HepG2 (cell line): ENCODE data around the gene NSMCE1. TPM values are rescaled to one million over a fixed set of nuclear protein-coding genes. Genes with fewer than 3 reads are reported as not detected.
A peak's percentile ranks its signal among the peaks of the same experiment; 100 is the strongest.

Experiments
- ARID3A ChIP-seq: IDR thresholded peaks from 2 replicates; pipeline ENCODE4 v1.6.1; 2012; ENCODE audit warnings: low read depth, low read length, improper control_type of control experiment
- ARNT ChIP-seq: fragments of 450-650 bp; IDR thresholded peaks from 2 replicates; pipeline ENCODE4 v1.6.1; 2017
- CCAR2 ChIP-seq: fragments of 200-400 bp; formaldehyde crosslinking; optimal IDR thresholded peaks from 2 replicates; pipeline ENCODE3; 2018; ENCODE audit warnings: low read depth, mild to moderate bottlenecking, low read length, moderate library complexity
- NFRKB ChIP-seq: fragments of 450-650 bp; IDR thresholded peaks from 2 replicates; pipeline ENCODE4 v1.6.1; 2017
- NPAS2 ChIP-seq: sonication (generic); formaldehyde crosslinking; IDR thresholded peaks from 2 replicates; pipeline ENCODE4 v1.8.0; 2022; ENCODE audit warnings: mild to moderate bottlenecking, missing genetic modification reagents, borderline replicate concordance
- RBFOX2 ChIP-seq: fragments of 200-400 bp; formaldehyde crosslinking; IDR thresholded peaks from 2 replicates; pipeline ENCODE4 v1.6.1; 2017; ENCODE audit warnings: low read depth, mild to moderate bottlenecking, low read length
- SKI ChIP-seq: fragments of 450-650 bp; IDR thresholded peaks from one replicate; pipeline ENCODE4 v1.6.1; 2018; ENCODE audit warnings: mild to moderate bottlenecking; ENCODE audit not compliant: partially characterized antibody
- ZBTB26 ChIP-seq: IDR thresholded peaks from 2 replicates; pipeline ENCODE4 v1.6.1; 2016; ENCODE audit warnings: missing compliant biosample characterization, missing genetic modification reagents, borderline replicate concordance
- ZEB1 ChIP-seq: IDR thresholded peaks from 2 replicates; pipeline ENCODE4 v1.6.1; 2012; ENCODE audit warnings: mild to moderate bottlenecking, low read depth, inconsistent platforms; ENCODE audit not compliant: insufficient replicate concordance
- ZFP36L1 ChIP-seq: sonication (generic); formaldehyde crosslinking; IDR thresholded peaks from 2 replicates; pipeline ENCODE4 v1.8.0; 2022; ENCODE audit warnings: mild to moderate bottlenecking, missing genetic modification reagents, moderate library complexity
- ZNF484 ChIP-seq: sonication (generic); formaldehyde crosslinking; IDR thresholded peaks from 2 replicates; pipeline ENCODE4 v1.5.1; 2020; ENCODE audit warnings: mild to moderate bottlenecking, low read depth, missing genetic modification reagents, borderline replicate concordance
- ZNF646 ChIP-seq: sonication (generic); formaldehyde crosslinking; IDR thresholded peaks from 2 replicates; pipeline ENCODE4 v1.9.0; 2021; ENCODE audit warnings: mild to moderate bottlenecking, missing genetic modification reagents
- ZNF775 ChIP-seq: sonication (generic); formaldehyde crosslinking; IDR thresholded peaks from 2 replicates; pipeline ENCODE4 v1.4.0; 2020; ENCODE audit warnings: missing genetic modification reagents, mild to moderate bottlenecking, moderate library complexity, borderline replicate concordance
- ZNF782 ChIP-seq: sonication (generic); formaldehyde crosslinking; IDR thresholded peaks from 2 replicates; pipeline ENCODE4 v1.4.0; 2020; ENCODE audit warnings: missing genetic modification reagents, mild to moderate bottlenecking, borderline replicate concordance
- ZSCAN25 ChIP-seq: sonication (generic); formaldehyde crosslinking; IDR thresholded peaks from 2 replicates; pipeline ENCODE4 v1.8.0; 2022; ENCODE audit warnings: mild to moderate bottlenecking, missing genetic modification reagents
- ZSCAN29 ChIP-seq: sonication (generic); formaldehyde crosslinking; conservative IDR thresholded peaks from 2 replicates; pipeline ENCODE4 v1.4.0; 2020; ENCODE audit warnings: mild to moderate bottlenecking, missing genetic modification reagents
- polyA plus RNA-seq, 8 experiments: library from polyadenylated mRNA; depleted of rRNA in 3 of 8; stranded (reverse) in 7 of 8; unstranded in 1 of 8; fragments of >200 nt; fragmentation: Illumina TruSeq in 4 of 8; extraction: Trizol in 4 of 8; gene quantifications; 2 replicates each; pipeline versions ENCODE4 v1.2.1 to v1.2.3, GENCODE V29; 2011 to 2016; ENCODE audit warnings: low read depth in 4 of 8, missing spikeins in 1 of 8, mixed read lengths in 1 of 8; ENCODE audit not compliant: insufficient read depth in 1 of 8
- total RNA-seq, 5 experiments: library from RNA; depleted of rRNA; stranded (reverse); fragments of >200 nt; fragmentation: Illumina TruSeq; extraction: Trizol; gene quantifications; 2 replicates each; pipeline ENCODE4 v1.2.3, GENCODE V29; 2016; ENCODE audit warnings: low read depth in 1 of 5
- TF ChIP-seq, protein P1 (sequence below): sonication (generic); formaldehyde crosslinking; IDR thresholded peaks from 2 replicates; pipeline ENCODE4 v1.5.0; 2020; ENCODE audit warnings: mild to moderate bottlenecking, missing genetic modification reagents, borderline replicate concordance

NSMCE1 gene
- total and polyA plus RNA-seq, 2 of the 13 experiments (the other 11 are each of a cell fraction or from before 2014, with no cell fraction given): 42.7 to 52.9 TPM

- TF ChIP-seq, protein P1, sequence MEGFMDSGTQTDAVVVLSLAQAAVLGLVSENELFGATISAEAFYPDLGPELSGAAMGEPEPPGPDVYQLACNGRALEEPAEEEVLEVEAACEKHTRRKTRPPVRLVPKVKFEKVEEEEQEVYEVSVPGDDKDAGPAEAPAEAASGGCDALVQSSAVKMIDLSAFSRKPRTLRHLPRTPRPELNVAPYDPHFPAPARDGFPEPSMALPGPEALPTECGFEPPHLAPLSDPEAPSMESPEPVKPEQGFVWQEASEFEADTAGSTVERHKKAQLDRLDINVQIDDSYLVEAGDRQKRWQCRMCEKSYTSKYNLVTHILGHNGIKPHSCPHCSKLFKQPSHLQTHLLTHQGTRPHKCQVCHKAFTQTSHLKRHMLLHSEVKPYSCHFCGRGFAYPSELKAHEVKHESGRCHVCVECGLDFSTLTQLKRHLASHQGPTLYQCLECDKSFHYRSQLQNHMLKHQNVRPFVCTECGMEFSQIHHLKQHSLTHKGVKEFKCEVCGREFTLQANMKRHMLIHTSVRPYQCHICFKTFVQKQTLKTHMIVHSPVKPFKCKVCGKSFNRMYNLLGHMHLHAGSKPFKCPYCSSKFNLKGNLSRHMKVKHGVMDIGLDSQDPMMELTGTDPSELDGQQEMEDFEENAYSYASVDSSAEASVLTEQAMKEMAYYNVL (CRISPR knock-in tag): no peak
- no peak for TF ChIP-seq NFRKB
- no peak for TF ChIP-seq CCAR2
- TF ChIP-seq ZEB1: peak; percentile 85
- TF ChIP-seq NPAS2 (CRISPR knock-in tag): no peak
- TF ChIP-seq SKI: no peak
- TF ChIP-seq ZNF782 (CRISPR knock-in tag): no peak
- no peak for TF ChIP-seq ZNF484 (CRISPR knock-in tag)
- TF ChIP-seq ZNF646 (CRISPR knock-in tag): no peak
- TF ChIP-seq ZFP36L1 (CRISPR knock-in tag): no peak
- 0 out of 2 replicates have a peak, but pooled peaks have one; percentile 8 for TF ChIP-seq ZBTB26 (CRISPR knock-in tag)
- TF ChIP-seq ZSCAN25: peak; percentile 14; the same call in 1 of the 2 replicates
- TF ChIP-seq RBFOX2: no peak
- no peak for TF ChIP-seq ARNT
- TF ChIP-seq ZNF775: 0 out of 2 replicates have a peak, but pooled peaks have one; percentile 42
- 0 out of 2 replicates have a peak, but pooled peaks have one; percentile 43 for TF ChIP-seq ZSCAN29 (CRISPR knock-in tag)
- TF ChIP-seq ARID3A: 0 out of 2 replicates have a peak, but pooled peaks have one; percentile 42
Observed at GRCh38 chr16:27214084-27214961, 54.2 kb downstream of the NSMCE1 start (continued).
